GM21447 (cell line): ENCODE data around the gene ITPR3.

ENCODE experiments used
- ATAC-seq: cut with Tn5 transposase; IDR thresholded peaks from one replicate; pipeline ENCODE4 v1.9.1; 2021; ENCODE audit not compliant: unreplicated experiment

The ITPR3 gene

GRCh38 chr6:33664506-33665057 lies 43.5 kb downstream of the ITPR3 start:
- no peak for ATAC-seq

GRCh38 chr6:33665957-33666356 lies 44.8 kb downstream of the ITPR3 start:
- no peak for ATAC-seq

- no peak for ATAC-seq
Observed at GRCh38 chr6:33667072-33667471, 46.0 kb downstream of the ITPR3 start.

DNA sequence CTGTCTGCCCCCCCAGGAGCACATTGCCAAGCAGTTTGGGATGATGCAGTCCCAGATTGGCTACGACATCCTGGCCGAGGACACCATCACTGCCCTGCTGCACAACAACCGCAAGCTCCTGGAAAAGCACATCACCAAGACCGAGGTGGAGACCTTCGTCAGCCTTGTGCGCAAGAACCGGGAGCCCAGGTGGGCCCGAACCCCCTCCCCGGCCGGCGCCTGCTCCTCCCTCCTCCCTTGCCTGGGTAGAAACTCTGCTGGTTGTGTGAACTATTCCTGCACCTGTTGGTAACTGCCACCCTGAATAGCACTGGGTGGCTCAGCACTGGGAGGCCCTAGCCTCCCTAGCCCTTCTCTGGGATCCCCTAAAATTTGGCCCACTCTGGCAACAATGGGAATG lies 46.7 kb downstream of the ITPR3 start:
- no peak for ATAC-seq

DNA sequence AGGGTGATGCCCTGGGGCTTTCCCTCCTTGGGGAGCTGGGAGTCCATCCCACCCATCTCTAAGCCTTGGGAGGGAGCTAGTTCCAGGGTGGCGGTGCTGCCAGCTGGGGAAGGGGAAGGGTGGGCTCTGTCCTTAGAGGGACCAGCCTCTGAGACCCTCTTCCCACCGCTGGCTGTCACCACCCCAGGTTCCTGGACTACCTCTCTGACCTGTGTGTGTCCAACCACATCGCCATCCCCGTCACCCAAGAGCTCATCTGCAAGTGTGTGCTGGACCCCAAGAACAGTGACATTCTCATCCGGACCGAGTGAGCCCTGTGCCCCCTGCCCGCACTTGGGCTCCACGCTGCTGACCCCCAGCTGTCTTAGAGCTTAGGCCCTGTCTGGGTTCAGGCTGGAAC lies 47.2 kb downstream of the ITPR3 start:
- ATAC-seq, result no peak

DNA sequence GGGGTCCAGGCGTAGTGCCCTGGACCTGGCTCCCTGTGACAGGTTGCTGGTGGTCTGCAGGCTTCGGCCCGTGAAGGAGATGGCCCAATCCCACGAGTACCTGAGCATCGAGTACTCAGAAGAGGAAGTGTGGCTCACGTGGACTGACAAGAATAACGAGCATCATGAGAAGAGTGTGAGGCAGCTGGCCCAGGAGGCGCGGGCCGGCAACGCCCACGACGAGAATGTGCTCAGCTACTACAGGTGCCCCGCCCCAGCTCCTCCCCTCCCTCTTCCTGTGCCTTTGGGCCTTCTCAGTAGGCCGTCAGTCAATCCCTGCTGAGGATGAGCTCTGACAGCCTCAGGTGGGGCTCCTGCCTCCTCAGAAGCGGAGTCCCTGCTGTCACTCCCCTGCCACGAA lies 47.8 kb downstream of the ITPR3 start:
- no peak for ATAC-seq

DNA sequence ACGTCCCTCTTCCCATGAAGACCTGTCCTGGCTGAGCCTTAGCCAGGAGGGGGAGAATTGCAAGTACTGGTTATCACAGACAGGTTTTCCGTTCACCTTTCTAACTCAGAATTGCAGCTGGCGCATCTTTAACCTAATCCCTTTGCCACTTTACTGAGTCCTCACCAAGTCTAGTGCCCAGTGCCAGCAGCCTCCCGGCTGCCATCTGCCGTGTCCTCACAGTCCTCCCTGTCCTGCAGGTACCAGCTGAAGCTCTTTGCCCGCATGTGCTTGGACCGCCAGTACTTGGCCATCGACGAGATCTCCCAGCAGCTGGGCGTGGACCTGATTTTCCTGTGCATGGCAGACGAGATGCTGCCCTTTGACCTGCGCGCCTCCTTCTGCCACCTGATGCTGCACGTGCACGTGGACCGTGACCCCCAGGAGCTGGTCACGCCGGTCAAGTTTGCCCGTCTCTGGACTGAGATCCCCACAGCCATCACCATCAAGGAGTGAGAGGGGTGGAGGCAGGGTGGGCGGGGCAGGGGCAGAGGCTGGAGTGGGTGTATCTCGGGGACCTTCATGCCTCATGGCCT lies 49.1 kb downstream of the ITPR3 start:
- ATAC-seq, result no peak

GRCh38 chr6:33670971-33671743 lies 50.0 kb downstream of the ITPR3 start:
- no peak for ATAC-seq

GRCh38 chr6:33671744-33672072 lies 50.6 kb downstream of the ITPR3 start:
- ATAC-seq, result no peak

DNA sequence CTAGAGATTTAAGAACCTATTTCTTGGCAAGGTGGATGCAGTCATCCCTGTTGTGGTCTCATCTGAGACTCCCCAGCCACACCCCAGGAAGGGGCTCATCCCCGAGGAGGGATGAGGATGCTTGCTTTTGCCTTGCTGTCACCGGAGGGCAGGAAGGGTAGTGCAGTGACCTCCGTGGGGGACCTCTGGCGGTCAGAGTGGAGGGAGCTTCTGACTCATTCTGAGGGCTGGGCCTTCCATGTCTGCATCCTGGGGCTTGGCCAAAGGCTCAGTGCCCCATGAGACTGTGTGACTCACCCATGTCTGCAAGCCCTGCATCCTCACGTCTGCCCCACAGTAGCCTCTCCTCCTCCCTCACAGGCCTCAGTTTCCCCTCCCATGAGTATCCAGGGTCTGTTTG lies 51.7 kb downstream of the ITPR3 start:
- ATAC-seq, result no peak

DNA sequence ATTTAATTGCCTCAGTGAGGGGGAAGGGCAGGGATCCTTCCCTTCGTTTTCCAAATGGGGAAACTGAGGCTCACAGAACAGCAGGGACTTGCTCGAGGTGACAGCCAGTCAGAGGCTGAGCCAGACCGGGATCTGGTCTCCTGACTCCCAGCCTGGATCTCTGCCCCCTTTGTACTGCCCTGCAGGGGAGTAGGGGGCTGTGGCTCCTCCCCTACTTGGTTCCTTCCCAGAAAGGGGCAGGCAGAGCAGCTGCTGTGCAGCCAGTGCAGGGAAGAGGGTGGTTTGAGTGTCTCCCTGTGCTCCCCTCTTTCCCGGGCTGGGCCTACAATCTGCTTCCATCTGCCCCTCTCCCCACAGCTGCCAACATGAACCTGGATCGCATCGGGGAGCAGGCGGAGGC lies 52.7 kb downstream of the ITPR3 start:
- ATAC-seq, result no peak

DNA sequence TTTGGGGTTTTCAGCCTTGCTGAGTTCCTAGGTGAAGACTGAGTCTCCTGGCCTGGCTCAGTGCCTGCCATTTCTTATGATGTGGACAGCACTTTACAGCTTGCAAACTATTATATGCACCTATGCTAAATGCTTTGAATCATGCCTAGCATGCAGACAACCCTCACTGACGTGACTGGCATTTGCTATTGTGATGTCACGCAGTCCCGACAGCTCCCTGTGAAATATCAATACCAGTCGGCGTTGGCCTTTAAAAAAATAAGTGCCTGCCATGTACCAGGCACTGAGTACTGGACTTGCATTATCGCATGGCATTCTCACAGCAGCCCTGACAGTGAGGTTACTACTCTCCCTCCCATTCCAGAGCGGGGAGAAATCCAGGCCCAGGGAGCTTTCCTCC lies 54.8 kb downstream of the ITPR3 start:
- ATAC-seq, result no peak

- ATAC-seq, result no peak
Observed at GRCh38 chr6:33676416-33677142, 55.5 kb downstream of the ITPR3 start.

- ATAC-seq, result no peak
Observed at GRCh38 chr6:33677143-33677660, 56.1 kb downstream of the ITPR3 start.

GRCh38 chr6:33677689-33678088 lies 56.6 kb downstream of the ITPR3 start:
- ATAC-seq, result no peak

- no peak for ATAC-seq
Observed at GRCh38 chr6:33678233-33678931, 57.3 kb downstream of the ITPR3 start.

GRCh38 chr6:33678932-33679490 lies 57.9 kb downstream of the ITPR3 start:
- no peak for ATAC-seq

GRCh38 chr6:33679761-33680160 lies 58.6 kb downstream of the ITPR3 start:
- no peak for ATAC-seq

GRCh38 chr6:33682341-33682740 lies 61.2 kb downstream of the ITPR3 start:
- ATAC-seq, result no peak

- no peak for ATAC-seq
Observed at GRCh38 chr6:33683051-33683571, 62.0 kb downstream of the ITPR3 start.
